ENCODE results near the gene POU3F1.

Gene POU3F1

GRCh38 chr1:38082769-38083263 lies 36.2 kb upstream of the POU3F1 start:
- Mint-ChIP-seq H3K4me1 (no peaks in the 10 kb centered on the region), H3K9me3 (no peaks in the 10 kb centered on the region), H3K27me3 (peaks cover 14% of the 10 kb centered on the region), H3K36me3 (no peaks in the 10 kb centered on the region), H3K27ac (no peak overlapping the region), H3K4me3 (no peak overlapping the region)
- DNase-seq = no peak
- CTCF ChIA-PET = no interaction called here

- Mint-ChIP-seq H3K9me3 (no peaks in the 10 kb centered on the region), H3K27ac (no peak overlapping the region)
Observed at GRCh38 chr1:38079019-38079418, 32.4 kb upstream of the POU3F1 start.

GRCh38 chr1:38077523-38078147 lies 31.0 kb upstream of the POU3F1 start:
- Mint-ChIP-seq H3K9me3 (no peaks in the 10 kb centered on the region), H3K36me3 (no peaks in the 10 kb centered on the region), H3K27ac (no peak overlapping the region), H3K27me3 (peaks cover 24% of the 10 kb centered on the region), H3K4me3 (no peak overlapping the region), H3K4me1 (no peaks in the 10 kb centered on the region)
- no peak for DNase-seq
- CTCF ChIA-PET = no interaction called here

More at GRCh38 chr1:38079019-38079418, 32.4 kb upstream of the POU3F1 start:
- Mint-ChIP-seq H3K4me3 (no peak overlapping the region), H3K4me1 (no peaks in the 10 kb centered on the region), H3K36me3 (no peaks in the 10 kb centered on the region), H3K27me3 (peaks cover 15% of the 10 kb centered on the region)
- CTCF ChIA-PET = no interaction called here
- no peak for DNase-seq

GRCh38 chr1:38076455-38076854 lies 29.9 kb upstream of the POU3F1 start:
- Mint-ChIP-seq H3K9me3 (no peaks in the 10 kb centered on the region), H3K36me3 (no peaks in the 10 kb centered on the region), H3K4me1 (no peaks in the 10 kb centered on the region), H3K27ac (no peak overlapping the region), H3K4me3 (no peak overlapping the region), H3K27me3 (peaks cover 27% of the 10 kb centered on the region)
- CTCF ChIA-PET = no interaction called here
- DNase-seq = no peak

GRCh38 chr1:38076038-38076437 lies 29.4 kb upstream of the POU3F1 start:
- Mint-ChIP-seq H3K36me3 (no peaks in the 10 kb centered on the region), H3K9me3 (no peaks in the 10 kb centered on the region), H3K4me3 (no peak overlapping the region), H3K27me3 (peaks cover 31% of the 10 kb centered on the region), H3K4me1 (no peaks in the 10 kb centered on the region), H3K27ac (no peak overlapping the region)
- CTCF ChIA-PET = no interaction called here
- DNase-seq = peak; percentile 26

GRCh38 chr1:38075191-38075590 lies 28.6 kb upstream of the POU3F1 start:
- Mint-ChIP-seq H3K4me1 (no peaks in the 10 kb centered on the region), H3K27me3 (peaks cover 37% of the 10 kb centered on the region), H3K36me3 (no peaks in the 10 kb centered on the region), H3K9me3 (no peaks in the 10 kb centered on the region), H3K27ac (no peak overlapping the region), H3K4me3 (no peak overlapping the region)
- DNase-seq = no peak
- CTCF ChIA-PET = no interaction called here

- DNase-seq = no peak
- Mint-ChIP-seq H3K9me3 (no peaks in the 10 kb centered on the region), H3K27ac (no peak overlapping the region), H3K4me1 (no peaks in the 10 kb centered on the region), H3K4me3 (no peak overlapping the region), H3K36me3 (no peaks in the 10 kb centered on the region), H3K27me3 (peaks cover 42% of the 10 kb centered on the region)
- CTCF ChIA-PET = no interaction called here
Observed at GRCh38 chr1:38074302-38074677, 27.7 kb upstream of the POU3F1 start.

GRCh38 chr1:38073534-38074301 lies 27.1 kb upstream of the POU3F1 start:
- no peak for DNase-seq
- Mint-ChIP-seq H3K4me3 (no peak overlapping the region), H3K9me3 (no peaks in the 10 kb centered on the region), H3K4me1 (no peaks in the 10 kb centered on the region), H3K27me3 (peaks cover 46% of the 10 kb centered on the region), H3K36me3 (no peaks in the 10 kb centered on the region), H3K27ac (no peak overlapping the region)
- CTCF ChIA-PET = interaction anchor here (0.6 kb wide), 1 partner anchor 8 kb away, joined by 3 read pairs; no protein-coding TSS in a partner anchor

GRCh38 chr1:38072858-38073257 lies 26.3 kb upstream of the POU3F1 start:
- CTCF ChIA-PET = interaction anchor here (0.6 to 1.3 kb wide), 2 partner anchors 9 to 11 kb away, joined by 3 read pairs; no protein-coding TSS in a partner anchor
- H3K27ac Mint-ChIP-seq = no peak overlapping the region

GRCh38 chr1:38071312-38072256 lies 25.0 kb upstream of the POU3F1 start:
- no peak for DNase-seq
- peaks cover 62% of the 10 kb centered on the region for H3K27me3 Mint-ChIP-seq

More at GRCh38 chr1:38072858-38073257, 26.3 kb upstream of the POU3F1 start:
- Mint-ChIP-seq H3K4me3 (no peak overlapping the region), H3K27me3 (peaks cover 54% of the 10 kb centered on the region), H3K4me1 (no peaks in the 10 kb centered on the region), H3K9me3 (no peaks in the 10 kb centered on the region), H3K36me3 (no peaks in the 10 kb centered on the region)
- no peak for DNase-seq

GRCh38 chr1:38068980-38069340 lies 22.4 kb upstream of the POU3F1 start:
- no peaks in the 10 kb centered on the region for H3K4me1 Mint-ChIP-seq
- H3K27me3 Mint-ChIP-seq = peaks cover 67% of the 10 kb centered on the region
- H3K9me3 Mint-ChIP-seq = no peaks in the 10 kb centered on the region
- no peaks in the 10 kb centered on the region for H3K36me3 Mint-ChIP-seq
- no peak overlapping the region for H3K4me3 Mint-ChIP-seq
- no peak overlapping the region for H3K27ac Mint-ChIP-seq
- CTCF ChIA-PET = no interaction called here
- no peak for DNase-seq

More at GRCh38 chr1:38071312-38072256, 25.0 kb upstream of the POU3F1 start:
- CTCF ChIA-PET = interaction anchor here (1.1 to 2.9 kb wide), 4 partner anchors 10 to 45 kb away, joined by 3 to 25 read pairs (median 3); no protein-coding TSS in a partner anchor
- Mint-ChIP-seq H3K4me1 (no peaks in the 10 kb centered on the region), H3K4me3 (no peak overlapping the region), H3K9me3 (no peaks in the 10 kb centered on the region), H3K36me3 (no peaks in the 10 kb centered on the region), H3K27ac (no peak overlapping the region)

- DNase-seq = no peak
- H3K9me3 Mint-ChIP-seq = no peaks in the 10 kb centered on the region
- H3K4me3 Mint-ChIP-seq = no peak overlapping the region
- no peaks in the 10 kb centered on the region for H3K4me1 Mint-ChIP-seq
- peaks cover 69% of the 10 kb centered on the region for H3K27me3 Mint-ChIP-seq
- H3K36me3 Mint-ChIP-seq = no peaks in the 10 kb centered on the region
- CTCF ChIA-PET = no interaction called here
- H3K27ac Mint-ChIP-seq = no peak overlapping the region
Observed at GRCh38 chr1:38068220-38068979, 21.8 kb upstream of the POU3F1 start.

- H3K27ac Mint-ChIP-seq = no peak overlapping the region
- CTCF ChIA-PET = no interaction called here
- H3K4me1 Mint-ChIP-seq = no peaks in the 10 kb centered on the region
- H3K36me3 Mint-ChIP-seq = no peaks in the 10 kb centered on the region
- H3K9me3 Mint-ChIP-seq = no peaks in the 10 kb centered on the region
- H3K4me3 Mint-ChIP-seq = no peak overlapping the region
- H3K27me3 Mint-ChIP-seq = peaks cover 57% of the 10 kb centered on the region
- no peak for DNase-seq
Observed at GRCh38 chr1:38064197-38064903, 17.8 kb upstream of the POU3F1 start.

All from activated naive CD4-positive, alpha-beta T cell treated with anti-CD3 and anti-CD28 coated beads, Interleukin-2, amount 10 ng/mL, durations not matched to agents 7 days and 5 days (primary cell).